Pulmonary artery endothelial cell (primary cell): ENCODE data around the gene IKZF2. TPM values are rescaled to one million over a fixed set of nuclear protein-coding genes. Genes with fewer than 3 reads are reported as not detected.

ENCODE experiments used
- DNase-seq: peaks from one replicate; pipeline ENCODE4 v3.0.0-alpha.2; 2011; ENCODE audit warnings: low read depth, low spot score
- total RNA-seq: library from RNA; depleted of rRNA; stranded (reverse); fragments of >200 nt; gene quantifications from 2 replicates; pipeline ENCODE4 v1.2.3, GENCODE V29; 2014

Gene IKZF2
- 0.73 and 1.4 TPM in 2 replicates for total RNA-seq

GRCh38 chr2:213151437-213152064, at the start of gene IKZF2:
IKZF2 (minus strand) TSS chr2:213151612; CDS start chr2:213148629, 2,983 bp downstream.
- DNase-seq, result peak; percentile 72

GRCh38 chr2:213199871-213200270, 48.5 kb upstream of the IKZF2 start:
- DNase-seq, result no peak

GRCh38 chr2:213189001-213189899, 37.8 kb upstream of the IKZF2 start:
- DNase-seq, result no peak

- no peak for DNase-seq
Observed at GRCh38 chr2:213188533-213188867, 37.1 kb upstream of the IKZF2 start.

- DNase-seq, result no peak
Observed at GRCh38 chr2:213187833-213188532, 36.6 kb upstream of the IKZF2 start.

- no peak for DNase-seq
Observed at GRCh38 chr2:213187386-213187785, 36.0 kb upstream of the IKZF2 start.

GRCh38 chr2:213185147-213185822, 33.9 kb upstream of the IKZF2 start:
- no peak for DNase-seq

GRCh38 chr2:213181712-213182111, 30.3 kb upstream of the IKZF2 start:
- DNase-seq, result no peak

- no peak for DNase-seq
Observed at GRCh38 chr2:213177679-213178078, 26.3 kb upstream of the IKZF2 start.

- no peak for DNase-seq
Observed at GRCh38 chr2:213175673-213176247, 24.3 kb upstream of the IKZF2 start.

GRCh38 chr2:213172641-213173040, 21.2 kb upstream of the IKZF2 start:
- no peak for DNase-seq

GRCh38 chr2:213171147-213171546, 19.7 kb upstream of the IKZF2 start:
- no peak for DNase-seq

GRCh38 chr2:213167271-213167930, 16.0 kb upstream of the IKZF2 start:
- DNase-seq, result no peak

- no peak for DNase-seq
Observed at GRCh38 chr2:213166109-213166508, 14.7 kb upstream of the IKZF2 start.

GRCh38 chr2:213164263-213164662, 12.9 kb upstream of the IKZF2 start:
- DNase-seq, result no peak

- no peak for DNase-seq
Observed at GRCh38 chr2:213162516-213163118, 11.2 kb upstream of the IKZF2 start.

GRCh38 chr2:213161759-213162515, 10.5 kb upstream of the IKZF2 start:
- no peak for DNase-seq

GRCh38 chr2:213159768-213160167, 8.4 kb upstream of the IKZF2 start:
- no peak for DNase-seq

GRCh38 chr2:213157242-213157641, 5.8 kb upstream of the IKZF2 start:
- DNase-seq, result no peak

- DNase-seq, result no peak
Observed at GRCh38 chr2:213156717-213157116, 5.3 kb upstream of the IKZF2 start.
